HepG2 (cell line): ENCODE measurements around the gene HSP90AA1. TPM values are rescaled to one million over a fixed set of nuclear protein-coding genes. Genes with fewer than 3 reads are reported as not detected.

Experiments used
- ESRRA ChIP-seq: sonication (generic); formaldehyde crosslinking; IDR thresholded peaks from 2 replicates; pipeline ENCODE4 v1.5.1; 2020; ENCODE audit warnings: mild to moderate bottlenecking, low read depth, missing genetic modification reagents
- HNRNPLL ChIP-seq: fragments of 200-400 bp; formaldehyde crosslinking; IDR thresholded peaks from 2 replicates; pipeline ENCODE4 v1.6.1; 2017; ENCODE audit warnings: mild to moderate bottlenecking, low read depth, low read length; ENCODE audit not compliant: poor library complexity, severe bottlenecking
- RBM39 ChIP-seq: fragments of 200-400 bp; formaldehyde crosslinking; IDR thresholded peaks from one replicate; pipeline ENCODE4 v1.6.1; 2018; ENCODE audit warnings: antibody characterized with exemption, mild to moderate bottlenecking, low read depth, low read length; ENCODE audit not compliant: poor library complexity, severe bottlenecking
- SALL2 ChIP-seq: sonication (generic); formaldehyde crosslinking; IDR thresholded peaks from 2 replicates; pipeline ENCODE4 v1.8.1; 2023; ENCODE audit warnings: mild to moderate bottlenecking, missing genetic modification reagents, inconsistent platforms
- TMF1 ChIP-seq: sonication (generic); formaldehyde crosslinking; IDR thresholded peaks from 2 replicates; pipeline ENCODE4 v1.8.1; 2022; ENCODE audit warnings: low read depth, missing genetic modification reagents
- ZFP36L1 ChIP-seq: sonication (generic); formaldehyde crosslinking; IDR thresholded peaks from 2 replicates; pipeline ENCODE4 v1.8.0; 2022; ENCODE audit warnings: mild to moderate bottlenecking, missing genetic modification reagents, moderate library complexity
- ZNF652 ChIP-seq: IDR thresholded peaks from 2 replicates; pipeline ENCODE4 v1.6.1; 2016; ENCODE audit warnings: low read depth, borderline replicate concordance
- ZNF747 ChIP-seq: sonication (generic); formaldehyde crosslinking; IDR thresholded peaks from 2 replicates; pipeline ENCODE4 v1.8.1; 2023; ENCODE audit warnings: missing genetic modification reagents, mild to moderate bottlenecking, borderline replicate concordance
- ZNF766 ChIP-seq: sonication (generic); formaldehyde crosslinking; IDR thresholded peaks from 2 replicates; pipeline ENCODE4 v1.5.0; 2020; ENCODE audit warnings: missing genetic modification reagents, borderline replicate concordance
- polyA plus RNA-seq, 8 experiments: library from polyadenylated mRNA; depleted of rRNA in 3 of 8; stranded (reverse) in 7 of 8; unstranded in 1 of 8; fragments of >200 nt; fragmentation: Illumina TruSeq in 4 of 8; extraction: Trizol in 4 of 8; gene quantifications; 2 replicates each; pipeline versions ENCODE4 v1.2.1 to v1.2.3, GENCODE V29; 2011 to 2016; ENCODE audit warnings: low read depth in 4 of 8, missing spikeins in 1 of 8, mixed read lengths in 1 of 8; ENCODE audit not compliant: insufficient read depth in 1 of 8
- total RNA-seq, 5 experiments: library from RNA; depleted of rRNA; stranded (reverse); fragments of >200 nt; fragmentation: Illumina TruSeq; extraction: Trizol; gene quantifications; 2 replicates each; pipeline ENCODE4 v1.2.3, GENCODE V29; 2016; ENCODE audit warnings: low read depth in 1 of 5
- TF ChIP-seq, protein P1 (sequence below): sonication (generic); formaldehyde crosslinking; conservative IDR thresholded peaks from 2 replicates; pipeline ENCODE4 v1.4.0; 2020; ENCODE audit warnings: missing genetic modification reagents
- TF ChIP-seq, protein P2 (sequence below): sonication (generic); formaldehyde crosslinking; conservative IDR thresholded peaks from 2 replicates; pipeline ENCODE4 v1.4.0; 2020; ENCODE audit warnings: missing genetic modification reagents
- TF ChIP-seq, protein P3 (sequence below): sonication (generic); formaldehyde crosslinking; IDR thresholded peaks from 2 replicates; pipeline ENCODE4 v1.5.1; 2020; ENCODE audit warnings: mild to moderate bottlenecking, missing genetic modification reagents, moderate library complexity

The HSP90AA1 gene
- total and polyA plus RNA-seq, 2 of the 13 experiments (the other 11 are each of a cell fraction or from before 2014, with no cell fraction given) = 262 to 636 TPM

DNA sequence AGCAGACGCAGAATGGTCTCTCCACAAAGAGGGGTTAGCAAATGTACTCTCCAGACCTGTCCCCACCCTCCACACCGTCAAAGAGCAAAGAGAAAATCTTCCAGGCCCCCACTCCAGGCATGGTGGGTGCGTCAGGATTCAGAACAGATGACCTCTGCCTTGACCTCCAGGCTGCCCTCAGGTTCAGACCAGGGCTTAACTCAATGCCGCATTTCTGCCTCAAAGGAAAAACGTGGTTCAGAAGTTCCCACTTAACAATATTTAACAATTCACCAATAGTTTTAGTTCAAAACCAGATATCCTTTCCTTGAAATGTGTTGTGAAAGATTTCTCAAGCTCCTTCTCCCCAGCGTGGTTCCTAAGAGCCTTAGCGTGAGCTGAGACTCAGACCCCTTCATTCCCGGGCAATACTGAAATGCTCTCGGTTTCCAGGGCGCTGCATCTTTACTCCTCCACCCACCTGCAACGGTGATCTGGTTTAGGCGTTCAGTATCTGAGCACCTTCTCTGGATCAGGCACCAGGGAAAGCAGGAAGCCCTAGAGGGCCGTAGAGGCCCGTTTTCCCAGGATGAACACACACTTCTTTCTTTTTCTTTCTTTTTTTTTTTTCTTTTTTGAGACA is 22.9 kb downstream of the HSP90AA1 start (continued):
- TF ChIP-seq, protein P1, sequence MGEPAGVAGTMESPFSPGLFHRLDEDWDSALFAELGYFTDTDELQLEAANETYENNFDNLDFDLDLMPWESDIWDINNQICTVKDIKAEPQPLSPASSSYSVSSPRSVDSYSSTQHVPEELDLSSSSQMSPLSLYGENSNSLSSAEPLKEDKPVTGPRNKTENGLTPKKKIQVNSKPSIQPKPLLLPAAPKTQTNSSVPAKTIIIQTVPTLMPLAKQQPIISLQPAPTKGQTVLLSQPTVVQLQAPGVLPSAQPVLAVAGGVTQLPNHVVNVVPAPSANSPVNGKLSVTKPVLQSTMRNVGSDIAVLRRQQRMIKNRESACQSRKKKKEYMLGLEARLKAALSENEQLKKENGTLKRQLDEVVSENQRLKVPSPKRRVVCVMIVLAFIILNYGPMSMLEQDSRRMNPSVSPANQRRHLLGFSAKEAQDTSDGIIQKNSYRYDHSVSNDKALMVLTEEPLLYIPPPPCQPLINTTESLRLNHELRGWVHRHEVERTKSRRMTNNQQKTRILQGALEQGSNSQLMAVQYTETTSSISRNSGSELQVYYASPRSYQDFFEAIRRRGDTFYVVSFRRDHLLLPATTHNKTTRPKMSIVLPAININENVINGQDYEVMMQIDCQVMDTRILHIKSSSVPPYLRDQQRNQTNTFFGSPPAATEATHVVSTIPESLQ (CRISPR knock-in tag) = no peak
- TF ChIP-seq ESRRA (CRISPR knock-in tag) (peak; percentile 31; the same call in 1 of the 2 replicates), SALL2 (CRISPR knock-in tag) (no peak), HNRNPLL (peak; percentile 4), ZNF652 (CRISPR knock-in tag) (peak; percentile 72; the same call in 1 of the 2 replicates), TMF1 (CRISPR knock-in tag) (no peak), RBM39 (no peak), ZNF747 (CRISPR knock-in tag) (0 out of 2 replicates have a peak, but pooled peaks have one; percentile 27), ZNF766 (CRISPR knock-in tag) (no peak), ZFP36L1 (no peak)
- TF ChIP-seq, protein P2, sequence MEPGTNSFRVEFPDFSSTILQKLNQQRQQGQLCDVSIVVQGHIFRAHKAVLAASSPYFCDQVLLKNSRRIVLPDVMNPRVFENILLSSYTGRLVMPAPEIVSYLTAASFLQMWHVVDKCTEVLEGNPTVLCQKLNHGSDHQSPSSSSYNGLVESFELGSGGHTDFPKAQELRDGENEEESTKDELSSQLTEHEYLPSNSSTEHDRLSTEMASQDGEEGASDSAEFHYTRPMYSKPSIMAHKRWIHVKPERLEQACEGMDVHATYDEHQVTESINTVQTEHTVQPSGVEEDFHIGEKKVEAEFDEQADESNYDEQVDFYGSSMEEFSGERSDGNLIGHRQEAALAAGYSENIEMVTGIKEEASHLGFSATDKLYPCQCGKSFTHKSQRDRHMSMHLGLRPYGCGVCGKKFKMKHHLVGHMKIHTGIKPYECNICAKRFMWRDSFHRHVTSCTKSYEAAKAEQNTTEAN = no peak
- TF ChIP-seq, protein P3, sequence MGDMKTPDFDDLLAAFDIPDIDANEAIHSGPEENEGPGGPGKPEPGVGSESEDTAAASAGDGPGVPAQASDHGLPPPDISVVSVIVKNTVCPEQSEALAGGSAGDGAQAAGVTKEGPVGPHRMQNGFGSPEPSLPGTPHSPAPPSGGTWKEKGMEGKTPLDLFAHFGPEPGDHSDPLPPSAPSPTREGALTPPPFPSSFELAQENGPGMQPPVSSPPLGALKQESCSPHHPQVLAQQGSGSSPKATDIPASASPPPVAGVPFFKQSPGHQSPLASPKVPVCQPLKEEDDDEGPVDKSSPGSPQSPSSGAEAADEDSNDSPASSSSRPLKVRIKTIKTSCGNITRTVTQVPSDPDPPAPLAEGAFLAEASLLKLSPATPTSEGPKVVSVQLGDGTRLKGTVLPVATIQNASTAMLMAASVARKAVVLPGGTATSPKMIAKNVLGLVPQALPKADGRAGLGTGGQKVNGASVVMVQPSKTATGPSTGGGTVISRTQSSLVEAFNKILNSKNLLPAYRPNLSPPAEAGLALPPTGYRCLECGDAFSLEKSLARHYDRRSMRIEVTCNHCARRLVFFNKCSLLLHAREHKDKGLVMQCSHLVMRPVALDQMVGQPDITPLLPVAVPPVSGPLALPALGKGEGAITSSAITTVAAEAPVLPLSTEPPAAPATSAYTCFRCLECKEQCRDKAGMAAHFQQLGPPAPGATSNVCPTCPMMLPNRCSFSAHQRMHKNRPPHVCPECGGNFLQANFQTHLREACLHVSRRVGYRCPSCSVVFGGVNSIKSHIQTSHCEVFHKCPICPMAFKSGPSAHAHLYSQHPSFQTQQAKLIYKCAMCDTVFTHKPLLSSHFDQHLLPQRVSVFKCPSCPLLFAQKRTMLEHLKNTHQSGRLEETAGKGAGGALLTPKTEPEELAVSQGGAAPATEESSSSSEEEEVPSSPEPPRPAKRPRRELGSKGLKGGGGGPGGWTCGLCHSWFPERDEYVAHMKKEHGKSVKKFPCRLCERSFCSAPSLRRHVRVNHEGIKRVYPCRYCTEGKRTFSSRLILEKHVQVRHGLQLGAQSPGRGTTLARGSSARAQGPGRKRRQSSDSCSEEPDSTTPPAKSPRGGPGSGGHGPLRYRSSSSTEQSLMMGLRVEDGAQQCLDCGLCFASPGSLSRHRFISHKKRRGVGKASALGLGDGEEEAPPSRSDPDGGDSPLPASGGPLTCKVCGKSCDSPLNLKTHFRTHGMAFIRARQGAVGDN (CRISPR knock-in tag) = 0 out of 2 replicates have a peak, but pooled peaks have one; percentile 18
